ENCODE measurements around the gene CD300C. TPM values are rescaled to one million over a fixed set of nuclear protein-coding genes. Genes with fewer than 3 reads are reported as not detected.
"Not testable (repeated sequence)": the region's sequence is repeated elsewhere in the genome, so short reads cannot be mapped to it uniquely, and the experiment has no call there.

The CD300C gene
- total RNA-seq, 1 donor: not detected

GRCh38 chr17:74515941-74516340 lies 30.0 kb downstream of the CD300C start:
- H3K4me3 ChIP-seq (ENCODE audit: low read depth, low read length): no peak overlapping the region
- no peak for DNase-seq (ENCODE audit: low read depth)
- TF ChIP-seq, protein P1, sequence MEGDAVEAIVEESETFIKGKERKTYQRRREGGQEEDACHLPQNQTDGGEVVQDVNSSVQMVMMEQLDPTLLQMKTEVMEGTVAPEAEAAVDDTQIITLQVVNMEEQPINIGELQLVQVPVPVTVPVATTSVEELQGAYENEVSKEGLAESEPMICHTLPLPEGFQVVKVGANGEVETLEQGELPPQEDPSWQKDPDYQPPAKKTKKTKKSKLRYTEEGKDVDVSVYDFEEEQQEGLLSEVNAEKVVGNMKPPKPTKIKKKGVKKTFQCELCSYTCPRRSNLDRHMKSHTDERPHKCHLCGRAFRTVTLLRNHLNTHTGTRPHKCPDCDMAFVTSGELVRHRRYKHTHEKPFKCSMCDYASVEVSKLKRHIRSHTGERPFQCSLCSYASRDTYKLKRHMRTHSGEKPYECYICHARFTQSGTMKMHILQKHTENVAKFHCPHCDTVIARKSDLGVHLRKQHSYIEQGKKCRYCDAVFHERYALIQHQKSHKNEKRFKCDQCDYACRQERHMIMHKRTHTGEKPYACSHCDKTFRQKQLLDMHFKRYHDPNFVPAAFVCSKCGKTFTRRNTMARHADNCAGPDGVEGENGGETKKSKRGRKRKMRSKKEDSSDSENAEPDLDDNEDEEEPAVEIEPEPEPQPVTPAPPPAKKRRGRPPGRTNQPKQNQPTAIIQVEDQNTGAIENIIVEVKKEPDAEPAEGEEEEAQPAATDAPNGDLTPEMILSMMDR (IDR thresholded peaks at IDR 0.05; ENCODE audit: insufficient read depth, low read depth, low read length): no peak

DNA sequence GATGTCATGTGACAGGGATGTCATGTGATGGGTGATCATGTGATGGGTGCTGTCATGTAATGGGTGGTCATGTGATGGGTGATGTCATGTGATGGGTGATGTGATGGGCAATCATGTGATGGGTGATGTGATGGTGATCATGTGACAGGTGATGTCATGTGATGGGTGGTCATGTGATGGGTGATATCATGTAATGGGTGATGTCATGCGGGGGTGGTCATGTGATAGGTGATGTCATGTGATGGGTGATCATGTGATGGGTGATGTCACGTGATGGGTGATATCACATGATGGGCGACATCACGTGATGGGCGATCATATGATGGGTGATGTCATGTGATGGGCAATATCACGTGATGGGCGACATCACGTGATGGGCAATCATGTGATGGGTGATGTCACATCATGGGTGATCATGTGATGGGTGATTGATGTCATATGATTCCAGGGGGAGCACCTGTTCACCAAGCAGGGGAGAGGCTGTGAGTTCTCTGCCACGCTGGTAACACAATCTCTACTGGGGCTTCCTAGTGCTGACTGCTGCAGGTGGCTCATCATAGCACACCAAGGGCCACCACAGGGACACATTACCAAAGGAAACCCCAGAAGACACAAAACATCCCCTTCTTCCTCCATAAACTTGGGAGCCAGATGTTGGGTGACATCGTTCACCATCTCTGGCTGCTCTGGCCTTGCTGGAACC lies 31.1 kb downstream of the CD300C start:
- TF ChIP-seq, protein P1 (IDR thresholded peaks at IDR 0.05; ENCODE audit: insufficient read depth, low read depth, low read length): no peak
- no peak for DNase-seq (ENCODE audit: low read depth)
- H3K4me3 ChIP-seq (ENCODE audit: low read depth, low read length): no peak overlapping the region

DNA sequence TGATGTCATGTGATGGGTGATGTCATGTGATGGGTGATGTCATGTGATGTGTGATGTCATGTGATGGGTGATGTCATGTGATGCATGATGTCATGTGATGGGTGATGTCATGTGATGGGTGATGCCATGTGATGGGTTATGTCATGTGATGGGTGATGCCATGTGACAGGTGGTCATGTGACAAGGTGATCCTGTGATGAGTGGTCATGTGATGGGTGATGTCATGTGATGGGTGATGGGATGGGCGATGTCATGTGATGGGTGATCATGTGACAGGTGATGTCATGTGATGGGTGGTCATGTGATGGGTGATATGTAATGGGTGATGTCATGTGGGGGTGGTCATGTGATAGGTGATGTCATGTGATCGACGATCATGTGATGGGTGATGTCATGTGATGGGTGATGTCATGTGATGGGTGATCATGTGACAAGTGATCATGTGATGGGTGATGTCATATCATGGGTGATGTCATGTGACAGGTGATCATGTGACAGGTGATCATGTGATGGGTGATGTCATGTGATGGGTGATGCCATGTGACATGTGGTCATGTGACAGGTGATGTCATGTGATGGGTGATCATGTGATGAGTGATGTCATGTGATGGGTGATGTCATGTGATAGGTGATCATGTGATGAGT lies 31.8 kb downstream of the CD300C start:
- DNase-seq (ENCODE audit: low read depth): peak; percentile 69
- TF ChIP-seq, protein P1 (IDR thresholded peaks at IDR 0.05; ENCODE audit: insufficient read depth, low read depth, low read length): no peak
- H3K4me3 ChIP-seq (ENCODE audit: low read depth, low read length): no peak overlapping the region

DNA sequence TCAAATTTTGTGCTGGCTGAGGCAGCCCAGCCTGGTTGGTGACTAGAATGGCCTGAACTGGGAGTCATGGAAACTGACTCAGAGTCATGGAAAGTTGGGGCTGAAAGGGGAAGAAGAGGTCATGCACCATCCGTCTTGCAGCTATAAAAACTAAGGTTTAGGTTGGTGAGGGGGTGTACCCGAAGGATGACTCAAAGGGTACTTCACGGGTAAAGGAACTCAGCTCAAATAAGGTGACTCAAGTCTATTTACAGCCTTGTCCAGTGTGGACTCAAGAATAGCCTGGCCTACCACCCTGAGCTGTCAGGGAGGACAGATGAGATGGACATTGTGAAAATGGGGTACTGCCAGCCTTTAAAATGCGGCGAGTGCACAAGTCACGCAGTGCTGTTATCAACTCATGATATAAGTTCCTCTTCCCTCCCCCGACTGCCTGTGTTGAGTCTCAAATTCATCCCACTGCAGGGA lies 33.3 kb downstream of the CD300C start:
- no peak overlapping the region for H3K4me3 ChIP-seq (ENCODE audit: low read depth, low read length)
- DNase-seq (ENCODE audit: low read depth): no peak

DNA sequence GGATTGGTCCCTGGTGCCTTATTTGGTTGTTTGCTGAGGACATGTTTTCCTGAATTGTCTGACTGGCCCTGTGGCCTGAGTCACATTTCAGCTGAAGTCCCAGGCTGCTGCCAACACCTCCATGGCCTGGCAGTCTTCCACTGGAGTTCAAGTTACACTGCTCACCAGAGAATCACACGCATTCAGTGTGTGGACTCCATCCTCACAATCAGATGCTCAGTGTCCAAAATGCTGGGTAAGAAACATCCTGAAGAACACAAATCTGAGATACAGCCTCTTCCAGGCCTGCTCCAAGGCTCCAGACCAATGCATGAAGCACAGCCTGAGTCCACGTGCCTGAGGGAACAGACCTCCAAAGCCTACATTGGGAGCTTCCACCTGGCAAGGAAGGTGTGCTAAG lies 33.9 kb downstream of the CD300C start:
- H3K4me3 ChIP-seq (ENCODE audit: low read depth, low read length): no peak overlapping the region
- DNase-seq (ENCODE audit: low read depth): no peak
- TF ChIP-seq, protein P1 (IDR thresholded peaks at IDR 0.05; ENCODE audit: insufficient read depth, low read depth, low read length): no peak

More for the DNA sequence above, 33.3 kb downstream of the CD300C start:
- TF ChIP-seq, protein P1 (IDR thresholded peaks at IDR 0.05; ENCODE audit: insufficient read depth, low read depth, low read length): no peak

DNA sequence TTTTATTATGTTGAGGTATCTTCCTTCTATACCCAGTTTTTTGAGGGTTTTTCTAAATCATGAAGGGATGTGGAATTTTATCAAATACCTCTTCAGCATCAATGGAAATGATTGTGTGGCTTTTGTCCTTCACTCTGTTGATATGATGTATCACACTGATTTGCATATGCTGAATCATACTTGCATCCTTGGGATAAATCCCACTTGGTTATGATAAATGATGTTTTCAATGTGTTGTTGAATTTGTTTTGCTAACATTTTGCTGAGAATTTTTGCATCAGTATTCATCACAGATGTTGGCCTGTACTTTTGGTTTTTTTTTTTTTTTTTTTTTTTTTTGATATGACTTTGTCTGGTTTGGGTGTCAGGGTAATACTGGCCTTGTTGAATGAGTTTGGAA lies 37.8 kb downstream of the CD300C start:
- no peak for DNase-seq (ENCODE audit: low read depth)
- TF ChIP-seq, protein P1 (IDR thresholded peaks at IDR 0.05; ENCODE audit: insufficient read depth, low read depth, low read length): no peak
- H3K4me3 ChIP-seq (ENCODE audit: low read depth, low read length): no peak overlapping the region

DNA sequence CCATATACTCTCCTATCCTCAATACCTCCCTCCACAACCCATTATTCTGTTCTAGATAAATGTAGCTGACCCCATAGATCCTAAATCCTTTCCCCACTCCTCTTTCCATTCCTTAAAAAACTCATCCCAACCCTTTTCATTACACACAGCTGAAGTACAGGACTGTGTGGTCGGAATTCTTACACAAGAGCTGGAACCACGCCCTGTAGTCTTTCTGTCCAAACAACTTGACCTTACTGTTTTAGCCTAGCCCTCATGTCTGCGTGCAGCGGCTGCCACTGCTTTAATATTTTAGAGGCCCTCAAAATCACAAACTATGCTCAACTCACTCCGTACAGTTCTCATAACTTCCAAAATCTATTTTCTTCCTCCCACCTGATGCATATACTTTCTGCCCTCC lies 42.0 kb downstream of the CD300C start:
- DNase-seq (ENCODE audit: low read depth): peak; percentile 10
- not testable (repeated sequence) for H3K4me3 ChIP-seq (ENCODE audit: low read depth, low read length)
